Measurements from ENCODE around the gene SGIP1.
"Not testable (repeated sequence)": the region's sequence is repeated elsewhere in the genome, so short reads cannot be mapped to it uniquely, and the experiment has no call there.

Gene SGIP1

GRCh38 chr1:66685265-66685664 is 151.3 kb downstream of the SGIP1 start:
- no peak for DNase-seq

- no peak for DNase-seq
Observed at GRCh38 chr1:66685670-66686069, 151.7 kb downstream of the SGIP1 start.

GRCh38 chr1:66686406-66686805 is 152.5 kb downstream of the SGIP1 start:
- DNase-seq: no peak

GRCh38 chr1:66687358-66687757 is 153.4 kb downstream of the SGIP1 start:
- no peak for DNase-seq

GRCh38 chr1:66690666-66691381 is 156.9 kb downstream of the SGIP1 start:
- DNase-seq: no peak

- DNase-seq: no peak
Observed at GRCh38 chr1:66692681-66693080, 158.7 kb downstream of the SGIP1 start.

- DNase-seq: no peak
Observed at GRCh38 chr1:66693856-66694255, 159.9 kb downstream of the SGIP1 start.

- no peak for DNase-seq
Observed at GRCh38 chr1:66695116-66695515, 161.2 kb downstream of the SGIP1 start.

GRCh38 chr1:66696771-66697170 is 162.8 kb downstream of the SGIP1 start:
- no peak for DNase-seq

GRCh38 chr1:66699213-66699612 is 165.3 kb downstream of the SGIP1 start:
- DNase-seq: no peak

- no peak for DNase-seq
Observed at GRCh38 chr1:66704177-66704875, 170.4 kb downstream of the SGIP1 start.

GRCh38 chr1:66705110-66705509 is 171.2 kb downstream of the SGIP1 start:
- DNase-seq: no peak

- DNase-seq: no peak
Observed at GRCh38 chr1:66711420-66711819, 177.5 kb downstream of the SGIP1 start.

- DNase-seq: no peak
Observed at GRCh38 chr1:66712839-66713238, 178.9 kb downstream of the SGIP1 start.

- no peak for DNase-seq
Observed at GRCh38 chr1:66723985-66724384, 190.0 kb downstream of the SGIP1 start.

- DNase-seq: peak; percentile 25 to 57
Observed at GRCh38 chr1:66725885-66726665, 192.1 kb downstream of the SGIP1 start.

- DNase-seq: no peak
Observed at GRCh38 chr1:66728021-66728420, 194.1 kb downstream of the SGIP1 start.

GRCh38 chr1:66728716-66729115 is 194.8 kb downstream of the SGIP1 start:
- DNase-seq: not testable (repeated sequence)

- no peak for DNase-seq
Observed at GRCh38 chr1:66729119-66729518, 195.2 kb downstream of the SGIP1 start.

- DNase-seq: no peak
Observed at GRCh38 chr1:66729523-66729922, 195.6 kb downstream of the SGIP1 start.

GRCh38 chr1:66730462-66730861 is 196.5 kb downstream of the SGIP1 start:
- no peak for DNase-seq

- no peak for DNase-seq
Observed at GRCh38 chr1:66731170-66731865, 197.4 kb downstream of the SGIP1 start.
